D721Med (cell line): ENCODE data around the gene INPP5D.

ENCODE experiments used
- DNase-seq: peaks from one replicate; pipeline ENCODE4 v3.0.0; 2011; ENCODE audit warnings: low spot score; ENCODE audit not compliant: insufficient read length
- FAIRE-seq: peaks from 2 replicates; lab custom pipeline; 2011; peaks lifted over from hg19 to GRCh38; lab: Jason Lieb, UNC
- CTCF ChIP-seq: IDR thresholded peaks from 2 replicates; pipeline ENCODE4 v1.5.1; 2012; ENCODE audit warnings: mild to moderate bottlenecking, control low read depth; ENCODE audit not compliant: insufficient read depth; ENCODE audit errors: missing control alignments

Gene INPP5D

GRCh38 chr2:233203060-233203459, 142.9 kb downstream of the INPP5D start:
- no peak for TF ChIP-seq CTCF
- FAIRE-seq (no peak), DNase-seq (no peak)

GRCh38 chr2:233204286-233204936, 144.3 kb downstream of the INPP5D start:
- DNase-seq (no peak), FAIRE-seq (no peak)
- no peak for TF ChIP-seq CTCF

- TF ChIP-seq CTCF = no peak
- no peak for FAIRE-seq
- DNase-seq = no peak
Observed at GRCh38 chr2:233208382-233209116, 148.4 kb downstream of the INPP5D start.

GRCh38 chr2:233209117-233209532, 149.0 kb downstream of the INPP5D start:
- no peak for FAIRE-seq
- TF ChIP-seq CTCF = no peak
- DNase-seq = no peak

GRCh38 chr2:233209533-233210171, 149.5 kb downstream of the INPP5D start:
- no peak for DNase-seq

GRCh38 chr2:233210281-233210680, 150.1 kb downstream of the INPP5D start:
- no peak for TF ChIP-seq CTCF
- FAIRE-seq (no peak), DNase-seq (no peak)

More at GRCh38 chr2:233209533-233210171, 149.5 kb downstream of the INPP5D start:
- no peak for FAIRE-seq
- no peak for TF ChIP-seq CTCF
